Pancreas (tissue), 10 donors: Measurements from ENCODE around the gene LAG3. TPM values are rescaled to one million over a fixed set of nuclear protein-coding genes. Genes with fewer than 3 reads are reported as not detected.

Source experiments
- ATAC-seq, 4 donors: fragments of 200-7000 bp; cut with Tn5 transposase; one replicate each; pipeline versions ENCODE4 v1.8.0 to v1.9.1; 2020; ENCODE audit warnings: mild to moderate bottlenecking in 4 of 4, moderate library complexity in 4 of 4
- DNase-seq, 6 donors: peaks; one replicate each; pipeline ENCODE4 v3.0.0-alpha.2; 2020
- FAIRE-seq: peaks from 2 replicates; lab custom pipeline; 2012; peaks lifted over from hg19 to GRCh38; lab: Jason Lieb, UNC
- H3K27ac ChIP-seq, 4 donors: fragments of 200-600 bp; sonication (generic); 1 replicate in 3 of 4; 2 replicates in 1 of 4; pipeline versions ENCODE4 v1.5.0 to v1.8.0; 2020
- H3K27me3 ChIP-seq, 4 donors: fragments of 200-600 bp; one replicate each; pipeline ENCODE4 v1.8.0; 2021
- H3K36me3 ChIP-seq, 3 donors: fragments of 200-600 bp; sonication (generic) in 1 of 3; one replicate each; pipeline versions ENCODE4 v1.5.0 to v1.8.0; 2020 to 2021
- H3K4me1 ChIP-seq, 3 donors: fragments of 200-600 bp; one replicate each; pipeline ENCODE4 v1.8.0; 2021
- H3K4me3 ChIP-seq, 4 donors: fragments of 200-600 bp; sonication (generic) in 2 of 4; one replicate each; pipeline versions ENCODE4 v1.5.0 to v1.8.0; 2020 to 2021
- H3K9me3 ChIP-seq, 4 donors: fragments of 200-600 bp; one replicate each; pipeline ENCODE4 v1.8.0; 2021
- CTCF ChIP-seq, 4 donors: fragments of 200-600 bp; sonication (generic) in 3 of 4; IDR thresholded peaks; one replicate each; pipeline versions ENCODE4 v1.5.0 to v1.8.0; 2021; ENCODE audit warnings: antibody characterized with exemption in 4 of 4
- WGBS, 2 donors: extraction: QIAGEN DNeasy Blood & Tissue Kit; methylation state at CpG; one replicate each; pipeline ENCODE4 v1.1.7; 2013; 5-methylcytosine and 5-hydroxymethylcytosine counted together
- intact Hi-C, 3 donors: fragments of 100-400 bp; cut with DNase I; formaldehyde crosslinking; loops; one replicate each; pipeline versions ENCODE4 v1.11.1 to v1.14.2; 2022
- polyA plus RNA-seq, 2 donors: library from polyadenylated mRNA; stranded (reverse); fragments of 200-250 nt; gene quantifications; one replicate each; pipeline ENCODE4 v1.2.3, GENCODE V29; 2013
- total RNA-seq, 6 donors: library from RNA; stranded (reverse); fragmentation: NEBNext Ultra II Directional in 4 of 6; extraction: Animal tissue kit (Norgen Biotek cat#: 25700) in 4 of 6; gene quantifications; one replicate each; pipeline versions ENCODE4 v1.2.1 to v1.2.4, GENCODE V29; 2021 to 2023
- donor health status: healthy with polysubstance abuse.
- donor health status: DM: no; HTN: no; CAD: no; lungs with moderate emphysema.
- donor health status: DM: no; HTN: no; CAD: no.
- donor health status: control.
- donor health status: control.
- donor health status: Bipolar disorder and iron deficiency.
- donor health status: DM: yes; HTN: yes; CAD: no.
- donor health status: DM: no; HTN: no; CAD: no.
- donor health status: DM: no; HTN: no; CAD: no.
- donor health status: DM: yes; HTN: yes; CAD: no.

Gene LAG3
- total and polyA plus RNA-seq, 8 donors = 0.15 to 0.91 (median 0.22) TPM; not detected in 1

GRCh38 chr12:6796576-6796975, 24.3 kb downstream of the LAG3 start:
- WGBS, 2 donors = 78 to 83% methylated on average over 4 of the region's 4 CpGs
- no peak overlapping the region for H3K4me3 ChIP-seq
- intact Hi-C loops = no loop called here
- FAIRE-seq (no peak), DNase-seq (no peak), ATAC-seq (no peak)
- H3K36me3 ChIP-seq = no peaks in the 10 kb centered on the region
- no peaks in the 10 kb centered on the region for H3K4me1 ChIP-seq
- H3K9me3 ChIP-seq = no peaks in the 10 kb centered on the region
- H3K27me3 ChIP-seq = no peaks in the 10 kb centered on the region
- H3K27ac ChIP-seq = no peak overlapping the region
- no peak for TF ChIP-seq CTCF (IDR thresholded peaks at IDR 0.05)

- DNase-seq (no peak), FAIRE-seq (no peak), ATAC-seq (no peak)
- Histone ChIP-seq H3K9me3 (no peaks in the 10 kb centered on the region), H3K36me3 (no peaks in the 10 kb centered on the region), H3K4me3 (no peak overlapping the region), H3K4me1 (no peaks in the 10 kb centered on the region), H3K27ac (no peak overlapping the region), H3K27me3 (no peaks in the 10 kb centered on the region)
- intact Hi-C loops = no loop called here
- WGBS, 2 donors = 76 to 92% methylated on average over 5 of the region's 5 CpGs
- TF ChIP-seq CTCF (IDR thresholded peaks at IDR 0.05) = no peak
These were observed 26.8 kb downstream of the LAG3 start for GRCh38 chr12:6799147-6799546.

- intact Hi-C loops = no loop called here
- DNase-seq = no peak
- Histone ChIP-seq H3K27ac (no peak overlapping the region), H3K4me1 (no peaks in the 10 kb centered on the region), H3K4me3 (no peak overlapping the region), H3K9me3 (no peaks in the 10 kb centered on the region), H3K27me3 (no peaks in the 10 kb centered on the region), H3K36me3 (no peaks in the 10 kb centered on the region)
- 20 to 38% methylated on average over 1 of the region's 1 CpG for WGBS, 2 donors
- no peak for ATAC-seq
- no peak for TF ChIP-seq CTCF (IDR thresholded peaks at IDR 0.05)
- FAIRE-seq = no peak
These were observed 34.9 kb downstream of the LAG3 start for GRCh38 chr12:6807170-6807569.

GRCh38 chr12:6809056-6809455, 36.7 kb downstream of the LAG3 start:
- Histone ChIP-seq H3K27ac (no peak overlapping the region), H3K9me3 (no peaks in the 10 kb centered on the region), H3K4me3 (no peak overlapping the region), H3K4me1 (no peaks in the 10 kb centered on the region), H3K36me3 (no peaks in the 10 kb centered on the region), H3K27me3 (no peaks in the 10 kb centered on the region)
- no peak for ATAC-seq
- FAIRE-seq = no peak
- intact Hi-C loops = no loop called here
- no peak for TF ChIP-seq CTCF (IDR thresholded peaks at IDR 0.05)
- WGBS, 2 donors = 70 to 74% methylated on average over 10 of the region's 10 CpGs
- DNase-seq = no peak

GRCh38 chr12:6810758-6811157, 38.4 kb downstream of the LAG3 start:
- Histone ChIP-seq H3K36me3 (no peaks in the 10 kb centered on the region), H3K9me3 (no peaks in the 10 kb centered on the region), H3K4me1 (no peaks in the 10 kb centered on the region), H3K4me3 (no peak overlapping the region), H3K27ac (no peak overlapping the region), H3K27me3 (no peaks in the 10 kb centered on the region)
- FAIRE-seq (no peak), DNase-seq (no peak), ATAC-seq (no peak)
- intact Hi-C loops = no loop called here
- WGBS, 2 donors = 83 to 100% methylated on average over 1 of the region's 1 CpG
- no peak for TF ChIP-seq CTCF (IDR thresholded peaks at IDR 0.05)
